GM06990 (cell line): ENCODE measurements around the gene CCDC9B.
A peak's percentile ranks its signal among the peaks of the same experiment; 100 is the strongest.

Experiments
- DNase-seq: peaks from one replicate; pipeline ENCODE4 v3.0.0-alpha.2; 2011; ENCODE audit not compliant: insufficient read length; ENCODE audit errors: extremely low read depth
- H3K27me3 ChIP-seq: replicated peaks from 2 replicates; pipeline ENCODE4 v1.6.0; 2011; ENCODE audit warnings: low read length; ENCODE audit not compliant: control insufficient read depth, insufficient read depth
- H3K36me3 ChIP-seq: 2 replicates; pipeline ENCODE4 v1.5.1; 2011; ENCODE audit warnings: low read length; ENCODE audit not compliant: control insufficient read depth, insufficient read depth
- H3K4me3 ChIP-seq: replicated peaks from 2 replicates; pipeline ENCODE4 v1.5.1; 2011; ENCODE audit warnings: low read depth, mild to moderate bottlenecking, control low read depth, low read length
- CTCF ChIP-seq: IDR thresholded peaks from 2 replicates; pipeline ENCODE4 v1.5.1; 2011; ENCODE audit warnings: low read length, control low read depth, mild to moderate bottlenecking, inconsistent platforms; ENCODE audit not compliant: insufficient read depth, poor library complexity, severe bottlenecking

CCDC9B gene

GRCh38 chr15:40322531-40323238 lies 18.1 kb downstream of the CCDC9B start:
- DNase-seq: no peak
- H3K36me3 ChIP-seq: no peaks in the 10 kb centered on the region
- peak overlapping the region; percentile 44 for H3K4me3 ChIP-seq
- TF ChIP-seq CTCF: no peak
- H3K27me3 ChIP-seq: no peaks in the 10 kb centered on the region

GRCh38 chr15:40320931-40321371 lies 19.8 kb downstream of the CCDC9B start:
- Histone ChIP-seq H3K27me3 (no peaks in the 10 kb centered on the region), H3K4me3 (no peak overlapping the region), H3K36me3 (no peaks in the 10 kb centered on the region)
- peak; percentile 93 for TF ChIP-seq CTCF
- no peak for DNase-seq

- H3K4me3 ChIP-seq: no peak overlapping the region
- no peaks in the 10 kb centered on the region for H3K27me3 ChIP-seq
- DNase-seq: no peak
- TF ChIP-seq CTCF: no peak
- no peaks in the 10 kb centered on the region for H3K36me3 ChIP-seq
Measured at GRCh38 chr15:40320409-40320808, 20.3 kb downstream of the CCDC9B start.

- no peak for TF ChIP-seq CTCF
- DNase-seq: no peak
- Histone ChIP-seq H3K27me3 (no peaks in the 10 kb centered on the region), H3K36me3 (no peaks in the 10 kb centered on the region), H3K4me3 (no peak overlapping the region)
Measured at GRCh38 chr15:40317580-40317979, 23.2 kb downstream of the CCDC9B start.

- Histone ChIP-seq H3K36me3 (no peaks in the 10 kb centered on the region), H3K27me3 (no peaks in the 10 kb centered on the region), H3K4me3 (no peak overlapping the region)
- no peak for DNase-seq
- no peak for TF ChIP-seq CTCF
Measured at GRCh38 chr15:40316931-40317330, 23.8 kb downstream of the CCDC9B start.
